GM18873 (cell line): Measurements from ENCODE around the gene KCP.
A peak's percentile ranks its signal among the peaks of the same experiment; 100 is the strongest.

Source experiments
- ATAC-seq: cut with Tn5 transposase; IDR thresholded peaks from one replicate; pipeline ENCODE4 v1.9.1; 2021; ENCODE audit warnings: mild to moderate bottlenecking, moderate library complexity, moderate number of reproducible peaks; ENCODE audit not compliant: unreplicated experiment, low FRiP score

Gene KCP

GRCh38 chr7:128888756-128889095 lies 21.8 kb downstream of the KCP start:
- no peak for ATAC-seq

- ATAC-seq: no peak
Observed at GRCh38 chr7:128888039-128888755, 22.3 kb downstream of the KCP start.

- ATAC-seq: no peak
Observed at GRCh38 chr7:128887169-128888038, 23.1 kb downstream of the KCP start.

GRCh38 chr7:128886391-128887168 lies 23.9 kb downstream of the KCP start:
- no peak for ATAC-seq

GRCh38 chr7:128885370-128886187 lies 24.9 kb downstream of the KCP start:
- ATAC-seq: no peak

GRCh38 chr7:128884561-128885369 lies 25.7 kb downstream of the KCP start:
- ATAC-seq: no peak

GRCh38 chr7:128883622-128884448 lies 26.7 kb downstream of the KCP start:
- ATAC-seq: peak; percentile 66

- no peak for ATAC-seq
Observed at GRCh38 chr7:128882134-128882533, 28.4 kb downstream of the KCP start.

GRCh38 chr7:128881458-128882125 lies 28.9 kb downstream of the KCP start:
- no peak for ATAC-seq

- no peak for ATAC-seq
Observed at GRCh38 chr7:128880791-128881457, 29.6 kb downstream of the KCP start.

GRCh38 chr7:128879939-128880746 lies 30.4 kb downstream of the KCP start:
- ATAC-seq: no peak

- ATAC-seq: no peak
Observed at GRCh38 chr7:128879461-128879938, 31.0 kb downstream of the KCP start.

- ATAC-seq: no peak
Observed at GRCh38 chr7:128878226-128879105, 32.0 kb downstream of the KCP start.

GRCh38 chr7:128877756-128878120 lies 32.8 kb downstream of the KCP start:
- no peak for ATAC-seq

- no peak for ATAC-seq
Observed at GRCh38 chr7:128876978-128877755, 33.3 kb downstream of the KCP start.
